Measurements from ENCODE around the gene HCN3. TPM values are rescaled to one million over a fixed set of nuclear protein-coding genes. Genes with fewer than 3 reads are reported as not detected.
"Not testable (repeated sequence)": the region's sequence is repeated elsewhere in the genome, so short reads cannot be mapped to it uniquely, and the experiment has no call there.

Gene HCN3
- polyA plus RNA-seq, 1 of the 3 experiments (the other 2 are of a cell fraction): 9.7 TPM

DNA sequence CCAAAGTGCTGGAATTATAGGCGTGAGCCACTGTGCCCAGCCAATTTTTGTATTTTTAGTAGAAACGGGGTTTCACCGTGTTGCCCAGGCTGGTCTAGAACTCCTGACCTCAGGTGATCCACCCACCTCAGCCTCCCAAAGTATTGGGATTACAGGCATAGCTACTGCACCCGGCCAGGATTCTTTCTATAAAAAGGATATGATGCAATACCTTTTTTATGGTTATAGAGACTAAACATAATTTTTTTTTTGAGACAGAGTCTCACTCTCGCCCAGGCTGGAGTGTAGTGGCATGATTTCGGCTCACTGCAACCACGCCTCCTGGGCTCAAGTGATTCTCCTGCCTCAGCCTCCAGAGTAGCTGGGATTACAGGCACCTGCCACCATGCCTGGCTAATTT, 51.6 kb downstream of the HCN3 start:
- H3K4me3 ChIP-seq (ENCODE audit: low read depth in 2 of 2, low read length in 1 of 2); H2AFZ ChIP-seq (ENCODE audit: low read depth); H3K4me2 ChIP-seq; H3K9ac ChIP-seq; H3K9me2 ChIP-seq; H3K27ac ChIP-seq (ENCODE audit: low read depth in 2 of 2, low read length in 1 of 2); POLR2A ChIA-PET; H4K20me1 ChIP-seq (ENCODE audit: insufficient read depth); H3K9me3 ChIP-seq; DNase-seq; H3K27me3 ChIP-seq (ENCODE audit: insufficient read depth): not testable (repeated sequence)
- 94% methylated on average over 7 of the region's 7 CpGs for WGBS (ENCODE audit: low lambda C conversion rate)
- peaks cover 19% of the 10 kb centered on the region for H3F3A ChIP-seq (replicated peaks; ENCODE audit: insufficient read depth)
- H3K4me1 ChIP-seq (ENCODE audit: control insufficient read depth in 1 of 2, insufficient read depth in 2 of 2, low read depth in 1 of 2, low read length in 1 of 2): peaks cover 0 to 12% of the 10 kb centered on the region in 2 experiments; a peak in 1 of 4 replicates
- H3K79me2 ChIP-seq (ENCODE audit: insufficient read depth): peaks cover 28% of the 10 kb centered on the region
- CTCF ChIA-PET: interaction anchor here (1.0 to 11.6 kb wide), 4 partner anchors 10 to 176 kb away, joined by 3 to 184 read pairs (median 4); partner anchors contain the start of gene ENTREP3
- peaks cover 36 to 45% of the 10 kb centered on the region in 2 experiments for H3K36me3 ChIP-seq (replicated peaks in 1 of 2; ENCODE audit: control insufficient read depth in 1 of 2, insufficient read depth in 2 of 2, low read length in 1 of 2)

DNA sequence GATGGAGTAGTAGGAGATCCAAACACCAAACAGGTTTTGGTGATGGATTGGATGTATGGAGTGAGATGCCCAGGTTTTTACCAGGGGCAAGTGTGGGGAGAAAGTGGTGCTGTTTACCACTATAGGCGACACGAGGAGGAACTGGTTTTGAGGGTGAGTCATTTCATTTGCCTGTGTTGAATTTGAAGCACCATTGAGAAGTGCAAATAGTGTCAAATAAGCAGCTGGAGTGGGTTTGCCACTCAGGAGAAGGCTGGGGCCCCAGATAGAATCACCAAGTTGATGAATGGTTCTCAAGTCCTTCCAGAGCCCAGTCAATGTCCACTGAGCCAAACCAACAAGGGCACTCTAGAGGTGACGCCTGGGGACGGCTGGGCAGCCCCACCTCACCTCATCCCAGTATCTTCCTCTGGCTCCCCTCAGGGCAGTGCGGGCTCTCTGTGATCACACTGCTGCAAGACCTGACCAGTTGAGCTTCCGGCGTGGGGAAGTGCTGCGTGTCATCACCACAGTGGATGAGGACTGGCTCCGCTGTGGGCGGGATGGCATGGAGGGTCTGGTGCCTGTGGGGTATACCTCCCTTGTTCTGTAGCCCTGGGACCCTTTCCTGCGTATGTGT, 52.8 kb downstream of the HCN3 start:
- ChIA-PET CTCF (interaction anchor here (11.6 kb wide), 1 partner anchor 80 kb away, joined by 184 read pairs; the partner anchor contains the start of gene ENTREP3), POLR2A (no interaction called here)
- WGBS (ENCODE audit: low lambda C conversion rate): 95% methylated on average over 3 of the region's 11 CpGs
- H4K20me1 ChIP-seq (ENCODE audit: insufficient read depth): 0 out of 2 replicates have a peak, but pooled peaks cover 5% of the 10 kb centered on the region
- H3K4me2 ChIP-seq: no peak overlapping the region
- H3K9me3 ChIP-seq: no peaks in the 10 kb centered on the region
- H3K4me3 ChIP-seq (ENCODE audit: low read depth in 2 of 2, low read length in 1 of 2): no peak overlapping the region
- H3K27ac ChIP-seq (ENCODE audit: low read depth in 2 of 2, low read length in 1 of 2): no peak overlapping the region
- H2AFZ ChIP-seq (ENCODE audit: low read depth): no peak overlapping the region
- H3K27me3 ChIP-seq (ENCODE audit: insufficient read depth): no peaks in the 10 kb centered on the region
- peaks cover 37 to 50% of the 10 kb centered on the region in 2 experiments for H3K36me3 ChIP-seq (replicated peaks in 1 of 2; ENCODE audit: control insufficient read depth in 1 of 2, insufficient read depth in 2 of 2, low read length in 1 of 2)
- H3K4me1 ChIP-seq (ENCODE audit: control insufficient read depth in 1 of 2, insufficient read depth in 2 of 2, low read depth in 1 of 2, low read length in 1 of 2): peaks cover 0 to 6% of the 10 kb centered on the region in 2 experiments; a peak in 1 of 4 replicates
- TF ChIP-seq GABPA (IDR thresholded peaks at IDR 0.05; ENCODE audit: low read depth) (no peak), RXRA (IDR thresholded peaks at IDR 0.05; ENCODE audit: borderline replicate concordance, low read depth) (no peak), RAD21 (IDR thresholded peaks at IDR 0.05; ENCODE audit: low read length) (no peak), RCOR1 (IDR thresholded peaks at IDR 0.05; ENCODE audit: low read length) (no peak), NRF1 (IDR thresholded peaks at IDR 0.05; ENCODE audit: low read depth, low read length) (no peak)
- TF ChIP-seq, protein P1, sequence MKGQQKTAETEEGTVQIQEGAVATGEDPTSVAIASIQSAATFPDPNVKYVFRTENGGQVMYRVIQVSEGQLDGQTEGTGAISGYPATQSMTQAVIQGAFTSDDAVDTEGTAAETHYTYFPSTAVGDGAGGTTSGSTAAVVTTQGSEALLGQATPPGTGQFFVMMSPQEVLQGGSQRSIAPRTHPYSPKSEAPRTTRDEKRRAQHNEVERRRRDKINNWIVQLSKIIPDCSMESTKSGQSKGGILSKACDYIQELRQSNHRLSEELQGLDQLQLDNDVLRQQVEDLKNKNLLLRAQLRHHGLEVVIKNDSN (IDR thresholded peaks at IDR 0.05; ENCODE audit: borderline replicate concordance, low read depth): no peak
- H3K79me2 ChIP-seq (ENCODE audit: insufficient read depth): peaks cover 23% of the 10 kb centered on the region
- peaks cover 24% of the 10 kb centered on the region for H3F3A ChIP-seq (replicated peaks; ENCODE audit: insufficient read depth)
- no peak overlapping the region for H3K9ac ChIP-seq
- H3K9me2 ChIP-seq: no peaks in the 10 kb centered on the region
- no peak for DNase-seq

DNA sequence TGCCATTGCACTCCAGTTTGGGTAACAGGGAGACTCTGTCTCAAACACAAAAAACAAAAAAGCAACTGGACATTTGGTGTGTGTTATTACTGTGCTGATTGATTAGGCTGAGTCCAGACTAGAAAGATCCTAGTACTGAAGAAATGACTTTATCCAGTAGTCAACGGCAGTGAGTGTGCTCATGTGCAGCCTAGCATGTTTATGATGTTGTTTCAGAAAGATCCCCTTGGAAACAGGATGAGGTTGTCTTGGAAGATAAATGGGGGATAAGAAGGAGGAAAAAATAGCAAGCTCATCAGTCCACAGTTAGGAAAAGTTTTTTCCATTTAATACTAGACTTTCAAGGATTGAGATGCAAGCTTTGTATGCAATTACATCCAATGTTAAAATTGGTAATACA, 57.7 kb downstream of the HCN3 start:
- Histone ChIP-seq H3K4me1 (ENCODE audit: control insufficient read depth in 1 of 2, insufficient read depth in 2 of 2, low read depth in 1 of 2, low read length in 1 of 2) (no peaks in the 10 kb centered on the region), H3K36me3 (replicated peaks in 1 of 2; ENCODE audit: control insufficient read depth in 1 of 2, insufficient read depth in 2 of 2, low read length in 1 of 2) (peaks cover 61% of the 10 kb centered on the region in 2 experiments), H2AFZ (ENCODE audit: low read depth) (no peak overlapping the region), H3K9me2 (no peaks in the 10 kb centered on the region), H3K4me2 (no peak overlapping the region), H3F3A (replicated peaks; ENCODE audit: insufficient read depth) (peaks cover 28% of the 10 kb centered on the region), H3K79me2 (ENCODE audit: insufficient read depth) (no peaks in the 10 kb centered on the region), H3K27ac (ENCODE audit: low read depth in 2 of 2, low read length in 1 of 2) (no peak overlapping the region), H4K20me1 (ENCODE audit: insufficient read depth) (no peaks in the 10 kb centered on the region), H3K9ac (no peak overlapping the region), H3K27me3 (ENCODE audit: insufficient read depth) (no peaks in the 10 kb centered on the region), H3K9me3 (no peaks in the 10 kb centered on the region), H3K4me3 (ENCODE audit: low read depth in 2 of 2, low read length in 1 of 2) (no peak overlapping the region)
- no peak for DNase-seq
- WGBS (ENCODE audit: low lambda C conversion rate): 93% methylated on average over 1 of the region's 1 CpG
- ChIA-PET CTCF (interaction anchor here (1.1 to 3.0 kb wide), 4 partner anchors 9 to 84 kb away, joined by 5 to 19 read pairs (median 6); no protein-coding TSS in a partner anchor), POLR2A (interaction anchor here (0.6 kb wide), 1 partner anchor 35 kb away, joined by 3 read pairs; no protein-coding TSS in a partner anchor)
- TF ChIP-seq TEAD4 (IDR thresholded peaks at IDR 0.05; ENCODE audit: borderline replicate concordance, insufficient read depth): no peak

Other genes with a start within 250 kb of the HCN3 start
- gene DCST2, start 243.7 kb upstream of the HCN3 start, polyA plus RNA-seq (2012; rRNA removed): 0.76 and 1.1 TPM in 2 replicates
- gene DCST1, start 243.6 kb upstream of the HCN3 start, polyA plus RNA-seq (2012; rRNA removed): not detected in 2 replicates
- 60.1 and 64.1 TPM in 2 replicates for gene ADAM15, start 226.1 kb upstream of the HCN3 start, polyA plus RNA-seq (2012; rRNA removed)
- gene EFNA4, start 213.7 kb upstream of the HCN3 start, polyA plus RNA-seq (2012; rRNA removed): 15.9 and 17.7 TPM in 2 replicates
- gene EFNA3, start 198.6 kb upstream of the HCN3 start, polyA plus RNA-seq (2012; rRNA removed): 5.5 and 6.0 TPM in 2 replicates
- gene EFNA1, start 149.6 kb upstream of the HCN3 start, polyA plus RNA-seq (2012; rRNA removed): 14.4 and 15.3 TPM in 2 replicates
- 58.4 and 71.1 TPM in 2 replicates for gene SLC50A1, start 141.6 kb upstream of the HCN3 start, polyA plus RNA-seq (2012; rRNA removed)
- 307 and 317 TPM in 2 replicates for gene DPM3, start 136.9 kb upstream of the HCN3 start, polyA plus RNA-seq (2012; rRNA removed)
- gene KRTCAP2, start 104.2 kb upstream of the HCN3 start, polyA plus RNA-seq (2012; rRNA removed): 203 and 238 TPM in 2 replicates
- 12.3 and 12.7 TPM in 2 replicates for gene TRIM46, start 103.6 kb upstream of the HCN3 start, polyA plus RNA-seq (2012; rRNA removed)
- 124 and 162 TPM in 2 replicates for gene THBS3, start 69.6 kb upstream of the HCN3 start, polyA plus RNA-seq (2012; rRNA removed)
- gene MTX1, start 68.8 kb upstream of the HCN3 start, polyA plus RNA-seq (2012; rRNA removed): 79.1 TPM in 2 replicates
- gene ENTREP3, start 22.0 kb upstream of the HCN3 start, polyA plus RNA-seq (2012; rRNA removed): 20.0 and 30.6 TPM in 2 replicates
- 193 and 225 TPM in 2 replicates for gene SCAMP3, start 15.1 kb upstream of the HCN3 start, polyA plus RNA-seq (2012; rRNA removed)
- gene CLK2, start 4.0 kb upstream of the HCN3 start, polyA plus RNA-seq (2012; rRNA removed): 76.7 and 81.8 TPM in 2 replicates
- gene PKLR, start 24.0 kb downstream of the HCN3 start, polyA plus RNA-seq (2012; rRNA removed): 0.03 TPM in 1 of 2 replicates, not detected in the other
- 126 and 142 TPM in 2 replicates for gene FDPS, start 31.4 kb downstream of the HCN3 start, polyA plus RNA-seq (2012; rRNA removed)
- gene RUSC1, start 43.4 kb downstream of the HCN3 start, polyA plus RNA-seq (2012; rRNA removed): 43.1 and 49.9 TPM in 2 replicates